PC-9 (cell line): ENCODE measurements around the gene USP49. TPM values are rescaled to one million over a fixed set of nuclear protein-coding genes. Genes with fewer than 3 reads are reported as not detected.

ENCODE experiments used
- BruUV-seq: library from RNA; stranded (reverse); fragments of 400-500 nt; replicated peaks from 2 replicates; lab custom pipeline; 2021; lab: Mats Ljungman, UMichigan
- CTCF ChIA-PET: fragments of 300-600 bp; sonication (Branson Sonifier 250); formaldehyde crosslinking; loops from one replicate; lab custom pipeline; 2022; ENCODE audit warnings: antibody characterized with exemption; lab: Charles Lee
- POLR2A ChIA-PET: fragments of 300-600 bp; sonication (Branson Sonifier 250); formaldehyde crosslinking; loops from one replicate; lab custom pipeline; 2022; ENCODE audit warnings: antibody characterized with exemption; ENCODE audit not compliant: unreplicated experiment; lab: Charles Lee
- DNase-seq, 2 experiments: peaks; one replicate each; pipeline versions ENCODE4 v3.0.0 to v3.0.0-alpha.2; 2015 to 2022; ENCODE audit warnings: mixed read lengths in 1 of 2
- H2AFZ ChIP-seq: fragments of 200-600 bp; sonication (generic); 2 replicates; pipeline ENCODE4 v1.8.1; 2017; ENCODE audit warnings: antibody characterized with exemption
- H3F3A ChIP-seq: fragments of 200-600 bp; sonication (generic); 2 replicates; pipeline ENCODE4 v1.8.1; 2017; ENCODE audit warnings: antibody characterized with exemption, mild to moderate bottlenecking, low read depth; ENCODE audit not compliant: insufficient read depth
- H3K27ac ChIP-seq: fragments of 200-600 bp; sonication (generic); 2 replicates; pipeline ENCODE4 v1.6.1; 2016; ENCODE audit warnings: mixed run types
- H3K27me3 ChIP-seq: fragments of 200-600 bp; sonication (generic); 2 replicates; pipeline ENCODE4 v1.6.1; 2016; ENCODE audit warnings: low read depth, mixed run types; ENCODE audit not compliant: insufficient read depth
- H3K36me3 ChIP-seq: fragments of 200-600 bp; sonication (generic); 2 replicates; pipeline ENCODE4 v1.6.1; 2016; ENCODE audit warnings: low read depth, mixed run types
- H3K4me1 ChIP-seq: fragments of 200-600 bp; sonication (generic); replicated peaks from 2 replicates; pipeline ENCODE4 v1.6.1; 2016; ENCODE audit warnings: mixed run types; ENCODE audit not compliant: insufficient read depth
- H3K4me2 ChIP-seq: fragments of 200-600 bp; sonication (generic); 2 replicates; pipeline ENCODE4 v1.6.1; 2017; ENCODE audit warnings: mixed run types
- H3K4me3 ChIP-seq: fragments of 200-600 bp; sonication (generic); 2 replicates; pipeline ENCODE4 v1.6.1; 2016; ENCODE audit warnings: mixed run types
- H3K79me2 ChIP-seq: fragments of 200-600 bp; sonication (generic); 2 replicates; pipeline ENCODE4 v1.6.1; 2017; ENCODE audit warnings: low read depth, mixed run types
- H3K9me2 ChIP-seq: fragments of 200-600 bp; sonication (generic); 2 replicates; pipeline ENCODE4 v1.8.1; 2017; ENCODE audit warnings: mild to moderate bottlenecking; ENCODE audit not compliant: insufficient read depth
- H3K9me3 ChIP-seq: fragments of 200-600 bp; sonication (generic); 2 replicates; pipeline ENCODE4 v1.8.1; 2016; ENCODE audit warnings: low read depth; ENCODE audit not compliant: insufficient read depth
- H4K20me1 ChIP-seq: fragments of 200-600 bp; sonication (generic); 2 replicates; pipeline ENCODE4 v1.8.1; 2017; ENCODE audit not compliant: insufficient read depth
- CTCF ChIP-seq: fragments of 200-600 bp; sonication (generic); conservative IDR thresholded peaks from 2 replicates; pipeline ENCODE4 v1.6.1; 2017; ENCODE audit warnings: mixed run types, antibody characterized with exemption, mild to moderate bottlenecking, moderate library complexity
- EZH2 ChIP-seq: fragments of 200-600 bp; sonication (generic); IDR thresholded peaks from 2 replicates; pipeline ENCODE4 v1.8.0; 2017; ENCODE audit warnings: antibody characterized with exemption, low read depth
- intact Hi-C: fragments of 100-400 bp; cut with micrococcal nuclease; formaldehyde crosslinking; loops from one replicate; pipeline ENCODE4 v1.10.0; 2022; ENCODE audit not compliant: unreplicated experiment
- total RNA-seq: library from RNA; stranded (reverse); gene quantifications from 2 replicates; pipeline ENCODE4 v1.2.3, GENCODE V29; 2021

USP49 gene
- total RNA-seq, 1 experiment from 2014 or later: 10.9 TPM

DNA sequence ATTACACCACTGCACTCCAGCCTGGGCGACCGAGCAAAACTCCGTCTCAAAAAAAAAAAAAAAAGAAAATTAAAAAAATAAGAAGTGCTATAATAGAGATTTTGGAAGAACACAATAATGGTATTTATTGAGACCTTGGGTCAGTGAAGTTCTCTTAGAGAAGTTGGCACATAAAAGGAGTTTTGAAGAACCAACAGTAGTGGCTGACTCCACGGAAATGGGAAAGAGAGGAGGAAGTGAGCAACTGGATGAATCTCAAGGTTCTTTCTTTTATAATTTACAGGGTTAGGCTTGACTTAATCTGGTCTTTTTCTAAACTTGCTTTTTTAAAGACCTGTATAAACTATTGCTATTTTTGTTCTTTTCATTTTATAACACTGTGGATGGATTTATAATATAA lies 54.8 kb downstream of the USP49 start:
- H3K36me3 ChIP-seq: no peaks in the 10 kb centered on the region
- H4K20me1 ChIP-seq: no peaks in the 10 kb centered on the region; the same call in 1 of the 2 replicates
- intact Hi-C loops: no loop called here
- no TSS peak for BruUV-seq
- ChIA-PET CTCF (no interaction called here), POLR2A (interaction anchor here (0.7 kb wide), 1 partner anchor 1139 kb away, joined by 15 read pairs; the partner anchor contains the start of gene PEX6)
- H3K9me2 ChIP-seq: no peaks in the 10 kb centered on the region
- H3K9me3 ChIP-seq: no peaks in the 10 kb centered on the region
- no peak overlapping the region for H3K27ac ChIP-seq
- no peak for DNase-seq
- H3K4me2 ChIP-seq: no peak overlapping the region
- H3K4me3 ChIP-seq: no peak overlapping the region
- no peaks in the 10 kb centered on the region for H3K27me3 ChIP-seq
- H3F3A ChIP-seq: 0 out of 2 replicates have a peak, but pooled peaks cover 3% of the 10 kb centered on the region
- H3K79me2 ChIP-seq: no peaks in the 10 kb centered on the region
- no peaks in the 10 kb centered on the region for H3K4me1 ChIP-seq
- H2AFZ ChIP-seq: no peak overlapping the region
- TF ChIP-seq CTCF: no peak
- TF ChIP-seq EZH2: no peak

GRCh38 chr6:41836660-41837052 lies 58.5 kb downstream of the USP49 start:
- ChIA-PET POLR2A (interaction anchor here (0.7 kb wide), 1 partner anchor 193 kb away, joined by 3 read pairs; no protein-coding TSS in a partner anchor), CTCF (interaction anchor here (0.8 kb wide), 1 partner anchor 22 kb away, joined by 3 read pairs; no protein-coding TSS in a partner anchor)
- H2AFZ ChIP-seq: no peak overlapping the region
- H3K4me3 ChIP-seq: no peak overlapping the region
- H3K79me2 ChIP-seq: no peaks in the 10 kb centered on the region
- BruUV-seq: no TSS peak
- H3K4me1 ChIP-seq: no peaks in the 10 kb centered on the region
- no peaks in the 10 kb centered on the region for H3K27me3 ChIP-seq
- H4K20me1 ChIP-seq: no peaks in the 10 kb centered on the region; the same call in 1 of the 2 replicates
- no peak overlapping the region for H3K4me2 ChIP-seq
- DNase-seq: no peak
- no peaks in the 10 kb centered on the region for H3K36me3 ChIP-seq
- TF ChIP-seq EZH2: no peak
- H3K9me3 ChIP-seq: no peaks in the 10 kb centered on the region
- no peaks in the 10 kb centered on the region for H3F3A ChIP-seq
- H3K9me2 ChIP-seq: no peaks in the 10 kb centered on the region
- no peak overlapping the region for H3K27ac ChIP-seq
- intact Hi-C loops: no loop called here

DNA sequence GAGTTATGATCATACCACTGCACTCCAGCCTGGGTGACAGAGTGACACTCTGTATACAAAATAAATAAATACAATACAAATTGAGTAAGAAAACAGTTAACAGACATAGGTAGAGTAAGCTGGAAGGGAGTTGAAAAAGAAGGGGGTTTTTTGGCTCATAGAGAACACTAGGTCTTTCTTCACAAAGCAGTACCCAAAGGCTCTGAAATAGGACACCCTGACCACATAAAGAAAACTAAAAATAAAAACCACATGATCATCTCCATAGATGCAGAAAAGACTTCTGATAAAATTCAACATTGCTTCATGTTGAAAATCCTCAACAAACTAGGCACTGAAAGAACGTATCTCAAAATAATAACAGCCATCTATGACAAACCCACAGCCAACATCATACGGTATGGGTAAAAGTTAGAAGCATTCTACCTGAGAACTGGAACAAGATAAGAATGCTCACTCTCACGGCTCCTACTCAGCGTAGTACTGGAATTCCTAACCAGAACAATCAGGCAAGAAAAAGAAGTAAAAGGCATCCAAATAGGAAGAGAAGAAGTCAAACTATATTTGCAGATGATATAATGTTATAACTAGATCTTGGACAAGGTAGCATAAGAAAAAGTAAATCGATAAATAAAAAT lies 59.0 kb downstream of the USP49 start:
- no peak overlapping the region for H3K27ac ChIP-seq
- no peaks in the 10 kb centered on the region for H3K9me2 ChIP-seq
- no TSS peak for BruUV-seq
- intact Hi-C loops: no loop called here
- no peak for TF ChIP-seq EZH2
- TF ChIP-seq CTCF: no peak
- DNase-seq: no peak
- ChIA-PET CTCF (no interaction called here), POLR2A (interaction anchor here (0.7 kb wide), 1 partner anchor 127 kb away, joined by 4 read pairs; no protein-coding TSS in a partner anchor)
- no peaks in the 10 kb centered on the region; the same call in 1 of the 2 replicates for H4K20me1 ChIP-seq
- H3K79me2 ChIP-seq: no peaks in the 10 kb centered on the region
- H3K4me2 ChIP-seq: no peak overlapping the region
- H3K27me3 ChIP-seq: no peaks in the 10 kb centered on the region
- H3K4me3 ChIP-seq: no peak overlapping the region
- no peaks in the 10 kb centered on the region for H3F3A ChIP-seq
- no peaks in the 10 kb centered on the region for H3K9me3 ChIP-seq
- H3K4me1 ChIP-seq: no peaks in the 10 kb centered on the region
- no peak overlapping the region for H2AFZ ChIP-seq
- H3K36me3 ChIP-seq: no peaks in the 10 kb centered on the region
